ENCODE measurements around the gene APOC4.

The APOC4 gene

DNA sequence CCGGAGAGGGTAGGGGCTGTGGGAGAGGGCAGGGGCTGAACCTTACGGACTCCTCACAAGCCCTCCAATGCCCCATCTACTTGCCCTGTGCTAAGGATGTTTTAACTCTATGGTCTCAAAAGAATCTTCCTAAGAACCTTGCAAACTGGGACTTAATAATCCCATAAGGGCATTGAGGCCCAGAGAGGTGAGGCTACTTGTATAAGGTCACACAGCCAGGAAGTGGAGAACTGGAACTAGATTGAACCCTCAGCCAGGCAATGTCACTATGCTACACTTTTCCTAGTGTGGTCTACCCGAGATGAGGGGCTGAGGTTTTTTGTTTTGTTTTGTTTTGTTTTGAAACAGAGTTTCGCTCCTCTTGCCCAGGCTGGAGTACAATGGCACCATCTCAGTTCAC, 10.5 kb upstream of the APOC4 start:
- H3K27me3 ChIP-seq (ENCODE audit: low read depth, low read length) = 0 out of 2 replicates have a peak, but pooled peaks cover 4% of the 10 kb centered on the region
- H3K79me2 ChIP-seq (ENCODE audit: low read length) = no peaks in the 10 kb centered on the region
- no peak overlapping the region for H3K27ac ChIP-seq (ENCODE audit: low read length)
- no peak overlapping the region for H2AFZ ChIP-seq (ENCODE audit: low read depth, low read length)
- H3K4me1 ChIP-seq (ENCODE audit: low read length) = no peaks in the 10 kb centered on the region
- no peaks in the 10 kb centered on the region for H3K9me3 ChIP-seq (ENCODE audit: insufficient read depth, low read length)
- H3K9ac ChIP-seq (ENCODE audit: low read length) = no peak overlapping the region
- H3K4me3 ChIP-seq (ENCODE audit: low read length) = no peak overlapping the region
- H3K4me2 ChIP-seq (ENCODE audit: low read length) = no peak overlapping the region
- no peaks in the 10 kb centered on the region for H4K20me1 ChIP-seq (ENCODE audit: insufficient read depth, low read length)
- TF ChIP-seq, protein P1, sequence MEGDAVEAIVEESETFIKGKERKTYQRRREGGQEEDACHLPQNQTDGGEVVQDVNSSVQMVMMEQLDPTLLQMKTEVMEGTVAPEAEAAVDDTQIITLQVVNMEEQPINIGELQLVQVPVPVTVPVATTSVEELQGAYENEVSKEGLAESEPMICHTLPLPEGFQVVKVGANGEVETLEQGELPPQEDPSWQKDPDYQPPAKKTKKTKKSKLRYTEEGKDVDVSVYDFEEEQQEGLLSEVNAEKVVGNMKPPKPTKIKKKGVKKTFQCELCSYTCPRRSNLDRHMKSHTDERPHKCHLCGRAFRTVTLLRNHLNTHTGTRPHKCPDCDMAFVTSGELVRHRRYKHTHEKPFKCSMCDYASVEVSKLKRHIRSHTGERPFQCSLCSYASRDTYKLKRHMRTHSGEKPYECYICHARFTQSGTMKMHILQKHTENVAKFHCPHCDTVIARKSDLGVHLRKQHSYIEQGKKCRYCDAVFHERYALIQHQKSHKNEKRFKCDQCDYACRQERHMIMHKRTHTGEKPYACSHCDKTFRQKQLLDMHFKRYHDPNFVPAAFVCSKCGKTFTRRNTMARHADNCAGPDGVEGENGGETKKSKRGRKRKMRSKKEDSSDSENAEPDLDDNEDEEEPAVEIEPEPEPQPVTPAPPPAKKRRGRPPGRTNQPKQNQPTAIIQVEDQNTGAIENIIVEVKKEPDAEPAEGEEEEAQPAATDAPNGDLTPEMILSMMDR (IDR thresholded peaks at IDR 0.05; ENCODE audit: low read depth, low read length) = no peak
- TF ChIP-seq EZH2phosphoT487 (IDR thresholded peaks at IDR 0.05; ENCODE audit: low read depth) = no peak
- H3K36me3 ChIP-seq (replicated peaks; ENCODE audit: low read depth, low read length) = no peaks in the 10 kb centered on the region

DNA sequence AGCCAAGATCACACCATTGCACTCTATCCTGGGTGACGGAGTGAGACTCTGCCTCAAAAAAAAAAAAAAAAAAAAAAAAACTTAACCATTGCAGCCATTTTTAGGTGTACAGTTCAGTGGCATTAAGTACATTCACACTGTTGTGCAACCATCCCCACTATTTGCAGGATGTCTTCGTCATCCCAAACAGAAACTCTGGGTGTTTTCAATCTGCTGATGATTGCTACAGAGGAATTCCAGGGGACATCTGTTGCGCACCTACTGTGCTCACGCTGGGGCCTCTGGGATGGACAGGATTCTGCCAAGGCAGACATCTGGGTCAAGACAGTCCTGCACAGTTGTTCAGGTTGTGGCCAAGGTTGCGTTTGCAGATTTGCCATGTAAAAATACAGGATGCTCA, 2.4 kb upstream of the APOC4 start:
- no peak for TF ChIP-seq EZH2phosphoT487 (IDR thresholded peaks at IDR 0.05; ENCODE audit: low read depth)
- TF ChIP-seq, protein P1 (IDR thresholded peaks at IDR 0.05; ENCODE audit: low read depth, low read length) = no peak
- Histone ChIP-seq H3K27ac (ENCODE audit: low read length) (no peak overlapping the region), H3K9ac (ENCODE audit: low read length) (no peak overlapping the region), H3K4me2 (ENCODE audit: low read length) (no peak overlapping the region), H3K27me3 (ENCODE audit: low read depth, low read length) (0 out of 2 replicates have a peak, but pooled peaks cover 3% of the 10 kb centered on the region), H3K4me3 (ENCODE audit: low read length) (no peak overlapping the region), H3K9me3 (ENCODE audit: insufficient read depth, low read length) (no peaks in the 10 kb centered on the region), H3K4me1 (ENCODE audit: low read length) (peaks cover 5% of the 10 kb centered on the region; the same call in 1 of the 2 replicates), H4K20me1 (ENCODE audit: insufficient read depth, low read length) (no peaks in the 10 kb centered on the region), H3K79me2 (ENCODE audit: low read length) (no peaks in the 10 kb centered on the region), H3K36me3 (replicated peaks; ENCODE audit: low read depth, low read length) (no peaks in the 10 kb centered on the region), H2AFZ (ENCODE audit: low read depth, low read length) (no peak overlapping the region)

DNA sequence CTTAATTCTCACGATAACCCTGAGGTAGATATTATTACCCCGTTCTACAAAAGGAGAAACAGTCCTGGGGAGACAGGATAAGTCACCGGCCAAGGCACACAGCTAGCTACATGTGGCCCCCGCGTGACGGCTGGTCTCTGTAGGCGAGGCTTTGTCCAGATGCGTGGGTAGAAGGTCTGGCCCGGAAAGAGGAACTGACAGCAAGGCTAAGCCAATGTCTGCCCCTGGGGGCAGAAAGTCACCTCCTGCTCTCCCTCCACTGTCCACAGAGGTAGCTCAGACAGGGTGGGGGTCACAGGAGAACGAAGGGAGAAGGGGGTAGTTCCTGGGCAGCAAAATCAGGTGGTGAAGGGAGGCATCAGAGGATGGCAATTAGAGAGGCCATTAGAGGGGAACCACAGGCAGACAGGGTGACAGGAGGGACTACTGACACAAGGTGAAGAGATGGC, 1.8 kb downstream of the APOC4 start:
- Histone ChIP-seq H2AFZ (ENCODE audit: low read depth, low read length) (peak overlapping the region; percentile 69), H3K9ac (ENCODE audit: low read length) (no peak overlapping the region), H3K4me1 (ENCODE audit: low read length) (peaks cover 5% of the 10 kb centered on the region; the same call in 1 of the 2 replicates), H3K36me3 (replicated peaks; ENCODE audit: low read depth, low read length) (no peaks in the 10 kb centered on the region), H3K27ac (ENCODE audit: low read length) (no peak overlapping the region), H3K4me2 (ENCODE audit: low read length) (peak overlapping the region; percentile 15), H3K79me2 (ENCODE audit: low read length) (no peaks in the 10 kb centered on the region), H3K4me3 (ENCODE audit: low read length) (no peak overlapping the region), H4K20me1 (ENCODE audit: insufficient read depth, low read length) (no peaks in the 10 kb centered on the region), H3K27me3 (ENCODE audit: low read depth, low read length) (no peaks in the 10 kb centered on the region), H3K9me3 (ENCODE audit: insufficient read depth, low read length) (no peaks in the 10 kb centered on the region)
- TF ChIP-seq, protein P1 (IDR thresholded peaks at IDR 0.05; ENCODE audit: low read depth, low read length) = no peak
- TF ChIP-seq EZH2phosphoT487 (IDR thresholded peaks at IDR 0.05; ENCODE audit: low read depth) = no peak

DNA sequence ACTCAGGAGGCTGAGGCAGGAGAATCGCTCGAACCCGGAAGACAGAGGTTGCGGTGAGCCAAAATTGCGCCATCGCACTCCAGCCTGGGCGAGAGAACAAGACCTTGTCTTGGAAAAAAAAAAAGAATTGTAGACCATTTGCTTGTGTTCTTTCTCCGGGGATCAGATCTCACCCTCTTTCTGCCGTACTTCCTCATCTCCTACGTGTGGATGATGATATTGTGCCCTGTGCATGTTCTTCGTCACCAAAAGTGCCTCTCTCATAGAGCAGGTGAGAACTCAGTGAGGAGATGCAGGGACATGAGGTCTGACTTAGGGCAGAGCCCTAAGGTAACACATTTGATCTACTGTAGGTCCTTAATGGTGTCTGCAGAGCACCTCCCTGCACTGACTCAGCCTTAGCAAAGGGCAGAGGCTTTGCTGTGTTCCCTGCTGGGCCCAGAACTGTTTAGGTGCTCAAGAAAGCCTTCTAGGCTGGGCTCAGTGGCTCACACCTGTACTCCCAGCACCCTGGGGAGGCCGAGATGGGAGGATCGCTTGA, 5.1 kb downstream of the APOC4 start:
- Histone ChIP-seq H2AFZ (ENCODE audit: low read depth, low read length) (no peak overlapping the region), H3K4me2 (ENCODE audit: low read length) (no peak overlapping the region), H3K9me3 (ENCODE audit: insufficient read depth, low read length) (no peaks in the 10 kb centered on the region), H3K4me3 (ENCODE audit: low read length) (no peak overlapping the region), H3K36me3 (replicated peaks; ENCODE audit: low read depth, low read length) (no peaks in the 10 kb centered on the region), H3K9ac (ENCODE audit: low read length) (no peak overlapping the region), H3K27ac (ENCODE audit: low read length) (no peak overlapping the region), H4K20me1 (ENCODE audit: insufficient read depth, low read length) (no peaks in the 10 kb centered on the region), H3K79me2 (ENCODE audit: low read length) (no peaks in the 10 kb centered on the region), H3K4me1 (ENCODE audit: low read length) (peaks cover 5% of the 10 kb centered on the region; the same call in 1 of the 2 replicates), H3K27me3 (ENCODE audit: low read depth, low read length) (no peaks in the 10 kb centered on the region)
- TF ChIP-seq EZH2phosphoT487 (IDR thresholded peaks at IDR 0.05; ENCODE audit: low read depth) = no peak
- TF ChIP-seq, protein P1 (IDR thresholded peaks at IDR 0.05; ENCODE audit: low read depth, low read length) = no peak

Data from OCI-LY3 (cell line).